Epithelial cell of esophagus (primary cell): Measurements from ENCODE around the gene BIRC6.

Experiments
- DNase-seq: peaks from one replicate; pipeline ENCODE4 v3.0.0; 2010; ENCODE audit warnings: low read depth
- H3K4me3 ChIP-seq: 2 replicates; pipeline ENCODE4 v1.5.1; 2011; ENCODE audit warnings: mild to moderate bottlenecking, low read length, control low read depth
- TF ChIP-seq, protein P1 (sequence below): IDR thresholded peaks from 2 replicates; pipeline ENCODE4 v1.5.1; 2011; ENCODE audit warnings: low read depth, mild to moderate bottlenecking, low read length, control low read depth, inconsistent platforms; ENCODE audit not compliant: insufficient read depth; ENCODE audit errors: missing control alignments

BIRC6 gene

DNA sequence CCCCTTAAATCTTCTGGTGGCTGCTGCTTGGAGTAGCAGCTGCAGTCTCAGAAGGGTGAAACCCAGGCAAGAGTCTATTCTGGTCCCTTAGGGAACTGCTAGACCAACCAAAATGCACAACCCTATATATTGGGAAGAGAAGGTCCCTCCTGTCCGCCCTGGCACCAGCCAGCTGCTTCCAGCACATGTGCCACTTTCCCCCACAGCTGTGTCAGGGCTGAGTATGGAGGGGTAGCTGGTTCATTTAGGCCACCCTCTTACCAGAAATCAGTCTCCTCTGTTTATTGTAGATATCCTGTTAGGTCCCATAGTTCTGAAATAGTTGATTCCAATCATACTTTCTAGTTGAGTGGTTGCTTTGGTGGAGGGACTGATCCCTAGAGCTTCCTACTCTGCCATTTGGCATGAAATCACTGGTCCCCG lies 68.9 kb downstream of the BIRC6 start:
- no peak for DNase-seq
- TF ChIP-seq, protein P1, sequence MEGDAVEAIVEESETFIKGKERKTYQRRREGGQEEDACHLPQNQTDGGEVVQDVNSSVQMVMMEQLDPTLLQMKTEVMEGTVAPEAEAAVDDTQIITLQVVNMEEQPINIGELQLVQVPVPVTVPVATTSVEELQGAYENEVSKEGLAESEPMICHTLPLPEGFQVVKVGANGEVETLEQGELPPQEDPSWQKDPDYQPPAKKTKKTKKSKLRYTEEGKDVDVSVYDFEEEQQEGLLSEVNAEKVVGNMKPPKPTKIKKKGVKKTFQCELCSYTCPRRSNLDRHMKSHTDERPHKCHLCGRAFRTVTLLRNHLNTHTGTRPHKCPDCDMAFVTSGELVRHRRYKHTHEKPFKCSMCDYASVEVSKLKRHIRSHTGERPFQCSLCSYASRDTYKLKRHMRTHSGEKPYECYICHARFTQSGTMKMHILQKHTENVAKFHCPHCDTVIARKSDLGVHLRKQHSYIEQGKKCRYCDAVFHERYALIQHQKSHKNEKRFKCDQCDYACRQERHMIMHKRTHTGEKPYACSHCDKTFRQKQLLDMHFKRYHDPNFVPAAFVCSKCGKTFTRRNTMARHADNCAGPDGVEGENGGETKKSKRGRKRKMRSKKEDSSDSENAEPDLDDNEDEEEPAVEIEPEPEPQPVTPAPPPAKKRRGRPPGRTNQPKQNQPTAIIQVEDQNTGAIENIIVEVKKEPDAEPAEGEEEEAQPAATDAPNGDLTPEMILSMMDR: no peak
- no peak overlapping the region for H3K4me3 ChIP-seq

DNA sequence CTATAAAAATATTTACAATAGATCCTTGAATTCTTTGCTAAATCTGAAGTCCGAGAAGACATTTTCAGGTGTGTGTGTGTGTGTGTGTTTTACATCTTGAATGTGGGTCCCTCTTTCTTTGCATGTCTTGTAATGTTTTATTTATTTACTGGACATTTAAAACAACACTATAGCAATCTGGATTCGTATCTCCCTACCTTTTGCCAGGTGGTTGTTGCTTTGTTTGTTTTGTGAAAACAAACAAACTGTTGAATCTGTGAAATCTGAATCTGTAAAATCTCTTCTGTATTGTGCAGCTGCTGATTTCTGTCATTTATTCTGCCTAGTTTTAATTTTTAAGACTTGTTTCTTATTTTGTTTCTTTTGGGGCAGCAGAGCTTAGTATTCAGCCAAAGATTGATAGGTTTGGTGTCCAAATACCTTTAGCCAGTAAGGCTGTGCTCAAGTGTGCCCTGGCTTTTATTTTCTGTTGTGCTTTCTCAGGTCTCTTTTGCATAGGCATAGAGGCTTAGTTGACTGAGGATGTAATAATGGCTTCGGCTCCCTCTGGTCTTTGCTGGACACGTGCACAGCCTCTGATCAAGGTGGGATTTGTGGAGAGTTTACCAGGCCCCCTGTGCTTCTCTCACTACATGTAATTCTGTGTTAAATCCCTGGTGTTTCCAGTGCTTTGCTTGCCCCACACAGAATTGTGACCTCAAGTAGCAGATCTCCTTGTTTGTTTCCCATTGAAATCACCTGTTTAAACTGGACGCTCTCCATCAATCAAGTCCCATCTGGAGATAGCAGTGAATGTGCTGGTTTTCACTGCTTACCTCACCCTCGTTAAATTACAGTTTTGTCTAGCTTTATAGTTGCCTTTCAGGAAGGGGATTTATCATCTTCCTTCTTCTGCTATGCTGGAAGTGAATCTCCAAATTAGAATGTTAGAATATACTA lies 71.1 kb downstream of the BIRC6 start:
- no peak overlapping the region for H3K4me3 ChIP-seq
- no peak for DNase-seq
- TF ChIP-seq, protein P1: no peak

DNA sequence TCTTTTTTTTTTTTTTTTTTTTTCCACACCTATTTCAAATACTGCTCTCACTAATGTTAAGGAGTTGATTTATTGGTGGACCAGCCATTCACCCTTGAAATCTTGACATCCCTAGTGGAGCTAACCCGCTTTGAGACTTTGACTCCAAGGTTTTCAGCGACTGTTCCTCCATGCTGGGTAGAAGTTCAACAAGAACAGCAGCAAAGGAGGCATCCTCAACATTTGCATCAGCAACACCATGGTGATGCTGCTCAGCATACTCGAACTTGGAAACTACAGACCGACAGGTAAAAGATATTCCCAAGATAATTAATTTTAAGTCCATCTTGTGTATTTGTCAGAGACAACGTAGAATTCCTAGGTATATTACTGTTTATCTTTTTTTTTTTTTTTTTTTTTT lies 74.0 kb downstream of the BIRC6 start:
- TF ChIP-seq, protein P1: no peak
- no peak overlapping the region for H3K4me3 ChIP-seq
- DNase-seq: no peak

DNA sequence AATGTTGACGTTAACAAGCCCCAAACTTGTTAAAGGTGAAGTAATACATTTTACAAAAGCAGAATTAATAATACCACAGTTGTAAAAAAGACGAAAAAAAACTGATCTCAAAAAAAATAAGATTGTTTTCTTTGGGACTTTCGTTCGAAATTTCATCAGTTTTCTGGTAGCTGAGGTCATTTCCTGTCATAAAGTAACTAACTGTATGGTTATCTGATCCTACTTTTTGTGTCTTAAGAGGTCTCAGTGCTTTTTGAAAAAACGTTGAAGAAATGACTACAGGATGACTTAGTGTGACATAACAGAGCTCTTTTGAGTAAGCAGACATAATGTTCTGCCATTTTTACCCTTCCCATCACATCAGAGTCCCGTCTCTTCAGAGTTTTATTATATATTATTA lies 79.3 kb downstream of the BIRC6 start:
- TF ChIP-seq, protein P1: no peak
- no peak for DNase-seq
- H3K4me3 ChIP-seq: no peak overlapping the region

DNA sequence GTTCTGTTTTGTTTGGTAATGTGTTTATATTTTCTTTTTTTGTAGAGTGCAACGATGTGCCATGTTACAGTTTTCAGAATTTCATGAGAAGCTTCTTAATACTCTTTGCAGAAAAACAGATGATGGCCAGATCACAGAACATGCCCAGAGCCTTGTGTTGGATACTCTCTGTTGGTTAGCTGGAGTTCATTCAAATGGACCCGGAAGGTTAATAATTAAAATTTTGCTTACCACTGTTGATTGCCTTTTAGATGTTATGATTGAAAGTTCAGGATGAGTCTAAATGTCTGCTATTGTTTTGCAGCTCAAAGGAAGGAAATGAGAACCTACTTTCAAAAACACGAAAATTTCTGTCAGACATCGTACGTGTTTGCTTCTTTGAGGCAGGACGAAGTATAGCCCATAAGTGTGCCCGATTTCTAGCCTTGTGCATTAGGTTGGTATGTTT lies 85.2 kb downstream of the BIRC6 start:
- TF ChIP-seq, protein P1: no peak

DNA sequence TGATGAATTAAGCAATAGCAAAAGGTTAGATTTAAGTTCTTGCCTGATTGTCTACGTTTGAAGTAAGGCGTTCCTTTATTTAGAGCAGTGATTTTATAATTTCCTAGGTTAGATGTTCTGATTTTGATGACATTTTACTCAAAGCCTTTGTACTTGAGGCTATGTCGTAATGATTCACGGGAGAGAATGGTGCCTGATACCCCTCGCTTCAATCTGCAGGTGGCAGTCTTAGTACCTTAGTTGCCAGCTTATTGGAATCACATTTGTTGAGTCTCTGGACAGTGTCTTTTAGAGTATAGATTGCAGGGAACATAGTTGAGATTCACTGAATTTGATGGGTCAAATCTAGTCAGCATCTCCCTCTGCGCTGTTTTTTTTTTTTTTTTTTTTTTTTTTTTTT lies 89.5 kb downstream of the BIRC6 start:
- H3K4me3 ChIP-seq: no peak overlapping the region
- TF ChIP-seq, protein P1: no peak
- DNase-seq: no peak

More for the DNA sequence above, 85.2 kb downstream of the BIRC6 start:
- DNase-seq: no peak
- H3K4me3 ChIP-seq: no peak overlapping the region
